NOMO-1 treated with dmso at 0.1 percent for 144 hours (cell line): ENCODE measurements around the gene CHD2.
A peak's percentile ranks its signal among the peaks of the same experiment; 100 is the strongest.
"Not testable (repeated sequence)": the region's sequence is repeated elsewhere in the genome, so short reads cannot be mapped to it uniquely, and the experiment has no call there.

Source experiments
- DNase-seq: peaks from one replicate; lab custom pipeline; 2025; ENCODE audit not compliant: unreplicated experiment; lab: John Stamatoyannopoulos, UW

Gene CHD2

GRCh38 chr15:93007994-93008393 lies 107.9 kb downstream of the CHD2 start:
- no peak for DNase-seq

- no peak for DNase-seq
Observed at GRCh38 chr15:93012786-93013185, 112.7 kb downstream of the CHD2 start.

- DNase-seq, result no peak
Observed at GRCh38 chr15:93017526-93017925, 117.4 kb downstream of the CHD2 start.

- DNase-seq, result no peak
Observed at GRCh38 chr15:93018574-93018973, 118.5 kb downstream of the CHD2 start.

GRCh38 chr15:93019090-93019489 lies 119.0 kb downstream of the CHD2 start:
- DNase-seq, result no peak

- DNase-seq, result no peak
Observed at GRCh38 chr15:93019971-93020370, 119.8 kb downstream of the CHD2 start.

- DNase-seq, result no peak
Observed at GRCh38 chr15:93020976-93021772, 121.0 kb downstream of the CHD2 start.

- DNase-seq, result no peak
Observed at GRCh38 chr15:93024293-93024692, 124.2 kb downstream of the CHD2 start.

GRCh38 chr15:93024716-93025624 lies 124.8 kb downstream of the CHD2 start:
- DNase-seq, result no peak

GRCh38 chr15:93025625-93025982 lies 125.5 kb downstream of the CHD2 start:
- no peak for DNase-seq

- no peak for DNase-seq
Observed at GRCh38 chr15:93026380-93026817, 126.3 kb downstream of the CHD2 start.

GRCh38 chr15:93027413-93027812 lies 127.3 kb downstream of the CHD2 start:
- DNase-seq, result no peak

- no peak for DNase-seq
Observed at GRCh38 chr15:93028111-93028631, 128.0 kb downstream of the CHD2 start.

GRCh38 chr15:93028632-93029213 lies 128.6 kb downstream of the CHD2 start:
- peak; percentile 88 for DNase-seq

- DNase-seq, result no peak
Observed at GRCh38 chr15:93029214-93029835, 129.2 kb downstream of the CHD2 start.

- no peak for DNase-seq
Observed at GRCh38 chr15:93029836-93030429, 129.8 kb downstream of the CHD2 start.

GRCh38 chr15:93030430-93031102 lies 130.4 kb downstream of the CHD2 start:
- no peak for DNase-seq

- no peak for DNase-seq
Observed at GRCh38 chr15:93031103-93031464, 131.0 kb downstream of the CHD2 start.

GRCh38 chr15:93031557-93032384 lies 131.6 kb downstream of the CHD2 start:
- DNase-seq, result not testable (repeated sequence)
